H1 (cell line): Measurements from ENCODE around the gene JMJD8. TPM values are rescaled to one million over a fixed set of nuclear protein-coding genes. Genes with fewer than 3 reads are reported as not detected.

Source experiments
- CTCF ChIA-PET: fragments of 300-600 bp; sonication (Branson Sonifier 250); formaldehyde crosslinking; loops from one replicate; lab custom pipeline; 2021; ENCODE audit not compliant: partially characterized antibody; lab: Charles Lee
- POLR2A ChIA-PET: fragments of 300-600 bp; sonication (Branson Sonifier 250); formaldehyde crosslinking; loops from one replicate; lab custom pipeline; 2021; ENCODE audit warnings: inconsistent platforms; ENCODE audit not compliant: partially characterized antibody; lab: Charles Lee
- DNase-seq, 2 experiments: peaks; one replicate each; pipeline versions ENCODE4 v3.0.0 to v3.0.0-alpha.2; 2010 to 2022; ENCODE audit warnings: low spot score in 2 of 2, low read depth in 1 of 2, mixed read lengths in 1 of 2
- FAIRE-seq: peaks from 2 replicates; lab custom pipeline; 2011; peaks lifted over from hg19 to GRCh38; lab: Jason Lieb, UNC
- H2AFZ ChIP-seq: 2 replicates; pipeline ENCODE4 v1.8.1; 2012; ENCODE audit warnings: low read length, inconsistent platforms
- H2AK5ac ChIP-seq: 2 replicates; pipeline ENCODE4 v1.6.1; 2013; ENCODE audit warnings: low read depth, low read length
- H2BK120ac ChIP-seq: replicated peaks from 2 replicates; pipeline ENCODE3; 2013; ENCODE audit warnings: low read depth, low read length, inconsistent platforms
- H2BK12ac ChIP-seq: 2 replicates; pipeline ENCODE4 v1.6.1; 2013; ENCODE audit warnings: low read depth, low read length
- H2BK15ac ChIP-seq: 2 replicates; pipeline ENCODE4 v1.6.1; 2013; ENCODE audit warnings: low read length
- H2BK20ac ChIP-seq: 2 replicates; pipeline ENCODE4 v1.6.1; 2013; ENCODE audit warnings: low read length
- H2BK5ac ChIP-seq: 2 replicates; pipeline ENCODE4 v1.6.1; 2013; ENCODE audit warnings: low read depth, low read length
- H3K14ac ChIP-seq: 2 replicates; pipeline ENCODE4 v1.6.1; 2013; ENCODE audit warnings: inconsistent platforms; ENCODE audit not compliant: insufficient read length
- H3K18ac ChIP-seq: 2 replicates; pipeline ENCODE4 v1.6.1; 2013; ENCODE audit warnings: low read length; ENCODE audit errors: extremely low read depth
- H3K23ac ChIP-seq: 2 replicates; pipeline ENCODE4 v1.6.1; 2013; ENCODE audit warnings: inconsistent platforms; ENCODE audit not compliant: insufficient read length
- H3K23me2 ChIP-seq: 2 replicates; pipeline ENCODE4 v1.6.1; 2013; ENCODE audit warnings: low read depth, low read length
- H3K27ac ChIP-seq: 2 replicates; pipeline ENCODE4 v1.6.1; 2011; ENCODE audit warnings: low read depth, low read length, inconsistent platforms
- H3K27me3 ChIP-seq, 4 experiments: replicated peaks in 1 of 4; 1 replicate in 1 of 4; 2 replicates in 3 of 4; pipeline versions ENCODE4 v1.6.1 to v1.8.1; 2011 to 2013; ENCODE audit warnings: low read length in 3 of 4, mild to moderate bottlenecking in 3 of 4, inconsistent platforms in 2 of 4, mixed read lengths in 2 of 4, moderate library complexity in 1 of 4; ENCODE audit not compliant: control insufficient read depth in 3 of 4, insufficient read depth in 3 of 4; ENCODE audit errors: extremely low read depth in 1 of 4
- H3K36me3 ChIP-seq, 4 experiments: 2 replicates each; pipeline versions ENCODE4 v1.6.1 to v1.8.1; 2011 to 2013; ENCODE audit warnings: mild to moderate bottlenecking in 4 of 4, low read length in 3 of 4, moderate library complexity in 2 of 4, control low read depth in 1 of 4, inconsistent platforms in 1 of 4; ENCODE audit not compliant: insufficient read depth in 4 of 4, control insufficient read depth in 2 of 4
- H3K4ac ChIP-seq: replicated peaks from 2 replicates; pipeline ENCODE3; 2013; ENCODE audit warnings: low read length, low read depth, mixed read lengths, inconsistent platforms; ENCODE audit not compliant: insufficient read length
- H3K4me1 ChIP-seq, 4 experiments: replicated peaks in 1 of 4; 1 replicate in 1 of 4; 2 replicates in 3 of 4; pipeline versions ENCODE4 v1.6.1 to v1.8.1; 2011 to 2013; ENCODE audit warnings: low read length in 3 of 4, inconsistent platforms in 2 of 4, mixed read lengths in 1 of 4; ENCODE audit not compliant: insufficient read depth in 4 of 4, control insufficient read depth in 3 of 4
- H3K4me2 ChIP-seq, 2 experiments: 2 replicates each; pipeline versions ENCODE4 v1.6.1 to v1.8.1; 2011 to 2013; ENCODE audit warnings: low read depth in 2 of 2, low read length in 2 of 2, control low read depth in 1 of 2, inconsistent platforms in 1 of 2, mild to moderate bottlenecking in 1 of 2; ENCODE audit not compliant: insufficient read depth in 1 of 2
- H3K4me3 ChIP-seq, 4 experiments: fragments of 200-600, 300-600 bp in 1 of 4; sonication (generic), shearing (Covaris generic), sonication (Bioruptor Twin) in 1 of 4; 2 replicates each; pipeline versions ENCODE4 v1.5.1 to v1.8.1; 2011 to 2016; ENCODE audit warnings: low read length in 4 of 4, low read depth in 3 of 4, control low read depth in 2 of 4, inconsistent platforms in 2 of 4, mild to moderate bottlenecking in 2 of 4, mixed read lengths in 1 of 4, moderate library complexity in 1 of 4; ENCODE audit not compliant: insufficient read depth in 2 of 4; ENCODE audit errors: extremely low read depth in 1 of 4
- H3K56ac ChIP-seq: replicated peaks from 2 replicates; pipeline ENCODE3; 2013; ENCODE audit warnings: low read depth, mild to moderate bottlenecking, mixed read lengths, low read length, inconsistent platforms; ENCODE audit not compliant: insufficient read length
- H3K79me1 ChIP-seq: 2 replicates; pipeline ENCODE4 v1.6.1; 2013; ENCODE audit warnings: low read depth, low read length, control low read depth
- H3K79me2 ChIP-seq, 2 experiments: 2 replicates each; pipeline versions ENCODE4 v1.6.1 to v1.8.1; 2012 to 2013; ENCODE audit warnings: low read length in 2 of 2, mild to moderate bottlenecking in 2 of 2, inconsistent platforms in 1 of 2; ENCODE audit not compliant: insufficient read depth in 2 of 2, control insufficient read depth in 1 of 2
- H3K9ac ChIP-seq, 4 experiments: replicated peaks in 1 of 4; 1 replicate in 1 of 4; 2 replicates in 3 of 4; pipeline versions ENCODE4 v1.6.1 to v1.8.1; 2011 to 2013; ENCODE audit warnings: low read depth in 3 of 4, low read length in 3 of 4, control low read depth in 2 of 4, mild to moderate bottlenecking in 2 of 4, moderate library complexity in 2 of 4, inconsistent platforms in 1 of 4; ENCODE audit errors: extremely low read depth in 1 of 4
- H3K9me3 ChIP-seq, 2 experiments: 2 replicates each; pipeline versions ENCODE4 v1.6.1 to v1.8.1; 2012 to 2013; ENCODE audit warnings: mild to moderate bottlenecking in 2 of 2, moderate library complexity in 2 of 2, control low read depth in 1 of 2, inconsistent platforms in 1 of 2, low read depth in 1 of 2, low read length in 1 of 2, mixed read lengths in 1 of 2; ENCODE audit not compliant: insufficient read depth in 2 of 2
- H4K20me1 ChIP-seq, 2 experiments: replicated peaks in 1 of 2; 2 replicates each; pipeline versions ENCODE3 to v1.8.1; 2011 to 2013; ENCODE audit warnings: inconsistent platforms in 2 of 2, low read length in 2 of 2, mild to moderate bottlenecking in 1 of 2; ENCODE audit not compliant: insufficient read depth in 2 of 2, control insufficient read depth in 1 of 2
- H4K5ac ChIP-seq: 2 replicates; pipeline ENCODE4 v1.6.1; 2013; ENCODE audit warnings: low read length, low read depth, mixed read lengths, inconsistent platforms; ENCODE audit not compliant: insufficient read length
- H4K8ac ChIP-seq: 2 replicates; pipeline ENCODE4 v1.8.0; 2013; ENCODE audit warnings: mild to moderate bottlenecking, moderate library complexity, low read length, inconsistent platforms; ENCODE audit not compliant: insufficient read depth; ENCODE audit errors: extremely low read depth
- H4K91ac ChIP-seq: replicated peaks from 2 replicates; pipeline ENCODE3; 2013; ENCODE audit warnings: low read length, mixed read lengths, inconsistent platforms; ENCODE audit not compliant: insufficient read length
- CBX5 ChIP-seq: fragments of 300-800, 300-1000 bp; sonication (generic); IDR thresholded peaks from 2 replicates; pipeline ENCODE4 v1.7.1; 2016; ENCODE audit warnings: antibody characterized with exemption, low read length, low read depth
- GABPA ChIP-seq: IDR thresholded peaks from 2 replicates; pipeline ENCODE4 v1.6.1; 2011; ENCODE audit warnings: mild to moderate bottlenecking, low read length, moderate library complexity, borderline replicate concordance; ENCODE audit not compliant: insufficient read depth
- WGBS, 2 experiments: shearing (Covaris generic) in 1 of 2; methylation state at CpG; one replicate each; pipeline versions ENCODE4 v1.1.6 to v1.1.7; 2013 to 2015; ENCODE audit warnings: low lambda C conversion rate in 2 of 2, mixed read lengths in 2 of 2, inconsistent platforms in 1 of 2, low coverage in 1 of 2, missing lambda C conversion rate in 1 of 2; ENCODE audit not compliant: insufficient replicate concordance in 2 of 2, insufficient coverage in 1 of 2, insufficient read length in 1 of 2; ENCODE audit errors: extremely low coverage in 1 of 2, missing lambda C conversion rate in 1 of 2; 5-methylcytosine and 5-hydroxymethylcytosine counted together
- polyA plus RNA-seq, 7 experiments: library from polyadenylated mRNA; depleted of rRNA in 3 of 7; stranded (reverse) in 5 of 7; unstranded in 2 of 7; fragments of >200 nt in 5 of 7; fragments of 200-250 nt in 2 of 7; gene quantifications; 1 replicate in 5 of 7; 2 replicates in 1 of 7; 4 replicates in 1 of 7; pipeline versions ENCODE4 v1.2.1 to v1.2.3, GENCODE V29; 2011 to 2013; ENCODE audit warnings: missing spikeins in 2 of 7, mixed read lengths in 2 of 7
- total RNA-seq: library from RNA; stranded (reverse); fragmentation: NEBNext Ultra II Directional; extraction: Animal tissue kit (Norgen Biotek cat#: 25700); gene quantifications from 2 replicates; pipeline ENCODE4 v1.2.1, GENCODE V29; 2021

Gene JMJD8
- total and polyA plus RNA-seq, 2 of the 8 experiments (the other 6 are each of a cell fraction or from before 2014, with no cell fraction given): 46.4 to 87.4 TPM

- H3K9me3 ChIP-seq: no peaks in the 10 kb centered on the region
- H3K14ac ChIP-seq: no peak overlapping the region
- no peak overlapping the region for H3K56ac ChIP-seq
- DNase-seq: no peak
- no peak overlapping the region for H2BK15ac ChIP-seq
- no peak for FAIRE-seq
- H3K4ac ChIP-seq: no peak overlapping the region
- H3K4me3 ChIP-seq: no peak overlapping the region
- H2AFZ ChIP-seq: no peak overlapping the region
- no peak overlapping the region for H3K4me2 ChIP-seq
- H3K18ac ChIP-seq: no peak overlapping the region
- H3K36me3 ChIP-seq: peaks cover 0 to 21% (median 3%) of the 10 kb centered on the region in 4 experiments; a peak in 4 of 8 replicates
- H4K91ac ChIP-seq: no peak overlapping the region
- no peak overlapping the region for H3K27ac ChIP-seq
- H3K79me2 ChIP-seq: peaks cover 0 to 6% of the 10 kb centered on the region in 2 experiments; a peak in 1 of 4 replicates
- peaks cover 3 to 10% of the 10 kb centered on the region in 2 experiments for H4K20me1 ChIP-seq
- peaks cover 0 to 40% (median 31%) of the 10 kb centered on the region in 4 experiments; a peak in 6 of 7 replicates for H3K4me1 ChIP-seq
- no peak overlapping the region for H2BK12ac ChIP-seq
- 97% methylated on average over 69 of the region's 74 CpGs; no CpG with 5 or more reads in 1 of the 2 experiments for WGBS, 2 experiments
- no peak overlapping the region; the same call in 1 of the 2 replicates for H4K8ac ChIP-seq
- H3K23ac ChIP-seq: no peak overlapping the region
- no peak overlapping the region for H3K9ac ChIP-seq
- H3K27me3 ChIP-seq: no peaks in the 10 kb centered on the region
- peaks cover 8% of the 10 kb centered on the region; the same call in 1 of the 2 replicates for H3K23me2 ChIP-seq
- no peak for TF ChIP-seq CBX5
- TF ChIP-seq GABPA: 0 out of 2 replicates have a peak, but pooled peaks have one; percentile 13
- H3K79me1 ChIP-seq: no peaks in the 10 kb centered on the region
- no peak overlapping the region for H4K5ac ChIP-seq
- no peak overlapping the region for H2BK120ac ChIP-seq
- H2AK5ac ChIP-seq: no peak overlapping the region
- H2BK5ac ChIP-seq: no peak overlapping the region
- ChIA-PET CTCF (interaction anchor here (0.6 to 1.3 kb wide), 3 partner anchors 15 to 66 kb away, joined by 3 read pairs; partner anchors contain the start of gene NHLRC4), POLR2A (interaction anchor here (0.7 to 2.2 kb wide), 6 partner anchors 12 to 263 kb away, joined by 3 to 5 read pairs (median 4); partner anchors contain the start of gene MRPL28)
- H2BK20ac ChIP-seq: no peak overlapping the region
These were observed 50.6 kb downstream of the JMJD8 start for GRCh38 chr16:633336-634050.
